Fibroblast of pulmonary artery (primary cell): ENCODE data around the gene ICAM1.

Experiments used
- DNase-seq: peaks from one replicate; pipeline ENCODE4 v3.0.0-alpha.2; 2010; ENCODE audit warnings: low read depth
- H3K4me3 ChIP-seq: replicated peaks from 2 replicates; pipeline ENCODE4 v1.5.1; 2011; ENCODE audit warnings: low read depth, mild to moderate bottlenecking, control low read depth, low read length, moderate library complexity
- TF ChIP-seq, protein P1 (sequence below): IDR thresholded peaks from 2 replicates; pipeline ENCODE4 v1.5.1; 2011; ENCODE audit warnings: mild to moderate bottlenecking, control low read depth, low read length, inconsistent platforms; ENCODE audit errors: missing control alignments

Gene ICAM1

GRCh38 chr19:10329555-10329954, 58.6 kb downstream of the ICAM1 start:
- no peak for DNase-seq
- H3K4me3 ChIP-seq: no peak overlapping the region
- TF ChIP-seq, protein P1, sequence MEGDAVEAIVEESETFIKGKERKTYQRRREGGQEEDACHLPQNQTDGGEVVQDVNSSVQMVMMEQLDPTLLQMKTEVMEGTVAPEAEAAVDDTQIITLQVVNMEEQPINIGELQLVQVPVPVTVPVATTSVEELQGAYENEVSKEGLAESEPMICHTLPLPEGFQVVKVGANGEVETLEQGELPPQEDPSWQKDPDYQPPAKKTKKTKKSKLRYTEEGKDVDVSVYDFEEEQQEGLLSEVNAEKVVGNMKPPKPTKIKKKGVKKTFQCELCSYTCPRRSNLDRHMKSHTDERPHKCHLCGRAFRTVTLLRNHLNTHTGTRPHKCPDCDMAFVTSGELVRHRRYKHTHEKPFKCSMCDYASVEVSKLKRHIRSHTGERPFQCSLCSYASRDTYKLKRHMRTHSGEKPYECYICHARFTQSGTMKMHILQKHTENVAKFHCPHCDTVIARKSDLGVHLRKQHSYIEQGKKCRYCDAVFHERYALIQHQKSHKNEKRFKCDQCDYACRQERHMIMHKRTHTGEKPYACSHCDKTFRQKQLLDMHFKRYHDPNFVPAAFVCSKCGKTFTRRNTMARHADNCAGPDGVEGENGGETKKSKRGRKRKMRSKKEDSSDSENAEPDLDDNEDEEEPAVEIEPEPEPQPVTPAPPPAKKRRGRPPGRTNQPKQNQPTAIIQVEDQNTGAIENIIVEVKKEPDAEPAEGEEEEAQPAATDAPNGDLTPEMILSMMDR: no peak

DNA sequence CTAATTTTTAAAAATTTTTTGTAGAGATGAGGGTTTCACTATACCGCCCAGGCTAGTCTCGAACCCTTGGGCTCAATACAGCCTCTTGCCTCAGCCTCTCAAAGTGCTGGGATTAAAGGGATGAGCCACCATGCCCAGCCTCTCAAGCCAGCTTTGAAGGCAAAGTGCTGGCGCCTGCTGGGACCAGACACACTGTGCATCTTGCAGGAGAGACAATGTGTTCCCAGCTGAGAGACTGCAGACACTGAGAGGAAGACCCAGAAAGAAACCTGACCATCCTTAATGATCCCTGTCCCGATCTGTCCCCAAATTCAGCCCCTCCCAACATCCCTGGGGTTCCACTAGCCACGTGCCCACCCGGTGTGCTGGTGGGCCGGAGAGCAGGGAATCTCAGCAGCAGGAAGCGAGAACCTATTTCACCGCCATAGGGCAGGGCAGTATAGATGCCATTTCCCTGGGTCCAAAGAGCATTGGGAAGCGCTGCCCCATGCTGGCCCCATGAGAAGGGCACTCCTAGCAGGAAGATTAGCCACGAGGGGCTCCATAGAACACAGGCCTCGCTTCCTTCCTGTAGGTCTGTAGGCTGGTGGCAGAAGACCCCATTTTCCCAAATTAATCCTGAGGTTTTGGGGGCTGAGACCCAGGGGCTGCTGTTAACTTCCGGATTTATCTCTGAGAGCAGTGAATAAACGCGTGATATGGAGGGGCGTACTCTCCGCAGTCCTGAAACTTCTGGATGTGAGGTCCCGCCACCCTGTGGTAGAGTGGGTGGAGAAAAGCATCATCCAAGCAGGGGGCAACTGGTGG, 61.4 kb downstream of the ICAM1 start:
- TF ChIP-seq, protein P1: no peak
- DNase-seq: no peak
- H3K4me3 ChIP-seq: peak overlapping the region; percentile 90

- TF ChIP-seq, protein P1: no peak
- H3K4me3 ChIP-seq: peak within 1 kb of the TSS; percentile 90
- DNase-seq: peak; percentile 98
These were observed 62.2 kb downstream of the ICAM1 start, which contains the start of gene RAVER1 for GRCh38 chr19:10332965-10333757. TSS of gene RAVER1 (minus strand) at chr19:10333529. CDS start at chr19:10333507, 22 bp downstream.

DNA sequence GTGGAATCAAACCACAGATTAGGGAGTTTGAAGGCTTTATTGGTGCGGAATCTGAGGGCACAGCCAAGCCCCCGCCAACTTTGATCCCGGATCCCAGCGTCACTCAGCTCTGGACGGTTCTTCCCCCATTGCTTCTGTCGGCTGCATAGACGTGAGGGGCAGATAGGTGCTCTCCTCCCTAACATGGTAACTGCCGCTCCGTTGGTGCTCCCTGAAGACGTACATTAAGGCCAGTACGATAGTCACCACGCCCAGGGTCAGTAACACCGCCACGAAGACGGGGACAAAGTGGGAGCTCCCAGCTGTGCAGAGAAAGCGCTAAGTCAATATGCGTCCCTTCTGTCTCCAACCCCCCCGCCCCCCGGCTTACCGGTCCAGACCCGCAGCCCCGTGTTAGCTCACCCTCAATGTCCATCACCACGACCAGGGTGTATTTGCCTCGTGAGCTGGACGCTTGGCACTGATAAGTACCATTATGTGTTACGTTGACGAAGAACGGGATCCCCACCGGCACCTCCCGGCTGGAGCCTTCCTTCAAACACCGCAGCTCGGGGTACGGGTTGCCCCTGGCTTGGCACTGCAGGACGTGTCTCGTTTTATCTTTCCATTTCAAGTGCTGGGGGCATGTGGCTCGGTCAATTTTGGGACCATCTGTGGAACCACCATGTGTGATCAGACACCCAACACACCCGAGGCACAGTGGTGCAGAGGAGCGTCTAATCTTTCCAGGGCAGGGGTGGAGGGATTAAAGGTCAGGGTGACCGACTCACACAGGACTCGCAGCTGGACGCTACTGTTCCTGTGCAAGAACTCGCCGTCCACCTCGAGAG, 63.1 kb downstream of the ICAM1 start:
- DNase-seq: peak; percentile 4
- TF ChIP-seq, protein P1: no peak
- peak overlapping the region; percentile 90 for H3K4me3 ChIP-seq

DNA sequence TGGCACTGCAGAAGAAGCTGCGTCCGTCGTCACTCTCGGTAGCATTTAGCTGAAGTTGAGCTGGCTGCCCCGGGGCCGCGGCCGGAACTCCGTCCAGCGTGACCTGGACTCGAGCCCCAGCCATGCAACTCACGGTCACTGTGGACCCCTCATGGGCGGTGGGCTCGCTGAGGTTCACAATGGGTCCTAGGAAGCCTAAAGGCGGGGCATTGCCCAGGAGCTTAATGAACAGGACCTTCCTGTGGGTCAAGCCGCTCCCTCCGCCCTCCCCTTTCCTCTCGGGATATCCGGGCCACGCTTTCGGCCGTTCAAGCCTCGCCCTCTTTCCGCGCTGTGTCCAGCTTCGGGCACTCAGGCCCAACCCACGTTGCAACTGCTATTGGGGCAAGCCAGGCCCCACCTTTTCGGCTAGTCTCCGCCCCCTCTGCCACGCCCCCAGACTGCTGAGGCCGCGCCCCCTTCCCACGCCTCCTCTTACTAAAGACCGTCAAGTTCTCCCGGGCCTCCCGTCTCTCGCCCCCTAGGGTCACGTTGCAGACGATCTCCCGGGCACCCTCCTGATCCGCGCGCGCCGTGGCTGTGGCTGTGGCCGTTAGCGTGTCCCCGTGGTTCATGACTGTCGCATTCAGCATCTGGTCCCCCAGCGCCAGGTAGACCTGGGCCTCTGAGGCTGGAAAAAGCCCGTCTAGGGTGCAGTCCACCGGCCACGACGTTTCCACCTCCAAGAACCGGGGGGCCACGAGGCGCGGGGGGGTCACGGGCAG, 63.9 kb downstream of the ICAM1 start:
- peak overlapping the region; percentile 90 for H3K4me3 ChIP-seq
- DNase-seq: peak; percentile 97
- TF ChIP-seq, protein P1: peak; percentile 8

- no peak overlapping the region for H3K4me3 ChIP-seq
These were observed 64.5 kb downstream of the ICAM1 start for GRCh38 chr19:10335352-10335985.

More at GRCh38 chr19:10335352-10335985, 64.5 kb downstream of the ICAM1 start:
- DNase-seq: no peak
- TF ChIP-seq, protein P1: no peak
